PC-9 (cell line): ENCODE data around the gene GALNT7.

Experiments used
- EZH2 ChIP-seq: fragments of 200-600 bp; sonication (generic); IDR thresholded peaks from 2 replicates; pipeline ENCODE4 v1.8.0; 2017; ENCODE audit warnings: antibody characterized with exemption, low read depth
- TF ChIP-seq, protein P1 (sequence below): fragments of 200-600 bp; sonication (generic); conservative IDR thresholded peaks from 2 replicates; pipeline ENCODE4 v1.6.1; 2017; ENCODE audit warnings: mixed run types, antibody characterized with exemption, mild to moderate bottlenecking, moderate library complexity

- TF ChIP-seq, protein P1, sequence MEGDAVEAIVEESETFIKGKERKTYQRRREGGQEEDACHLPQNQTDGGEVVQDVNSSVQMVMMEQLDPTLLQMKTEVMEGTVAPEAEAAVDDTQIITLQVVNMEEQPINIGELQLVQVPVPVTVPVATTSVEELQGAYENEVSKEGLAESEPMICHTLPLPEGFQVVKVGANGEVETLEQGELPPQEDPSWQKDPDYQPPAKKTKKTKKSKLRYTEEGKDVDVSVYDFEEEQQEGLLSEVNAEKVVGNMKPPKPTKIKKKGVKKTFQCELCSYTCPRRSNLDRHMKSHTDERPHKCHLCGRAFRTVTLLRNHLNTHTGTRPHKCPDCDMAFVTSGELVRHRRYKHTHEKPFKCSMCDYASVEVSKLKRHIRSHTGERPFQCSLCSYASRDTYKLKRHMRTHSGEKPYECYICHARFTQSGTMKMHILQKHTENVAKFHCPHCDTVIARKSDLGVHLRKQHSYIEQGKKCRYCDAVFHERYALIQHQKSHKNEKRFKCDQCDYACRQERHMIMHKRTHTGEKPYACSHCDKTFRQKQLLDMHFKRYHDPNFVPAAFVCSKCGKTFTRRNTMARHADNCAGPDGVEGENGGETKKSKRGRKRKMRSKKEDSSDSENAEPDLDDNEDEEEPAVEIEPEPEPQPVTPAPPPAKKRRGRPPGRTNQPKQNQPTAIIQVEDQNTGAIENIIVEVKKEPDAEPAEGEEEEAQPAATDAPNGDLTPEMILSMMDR: no peak
- TF ChIP-seq EZH2: no peak
These were observed 46.0 kb downstream of the GALNT7 start for GRCh38 chr4:173214661-173215060.
